PFSK-1 (cell line): ENCODE results near the gene LY6G5C.

ENCODE experiments used
- FOXP2 ChIP-seq: optimal IDR thresholded peaks from 2 replicates; pipeline ENCODE3; 2011; ENCODE audit warnings: borderline replicate concordance, control low read depth, inconsistent platforms; ENCODE audit not compliant: insufficient read depth; ENCODE audit errors: extremely low read length, extremely low read depth
- POLR2AphosphoS5 ChIP-seq: IDR thresholded peaks from 2 replicates; pipeline ENCODE4 v1.6.1; 2012; ENCODE audit warnings: low read depth, mild to moderate bottlenecking, control low read depth, low read length, moderate library complexity
- SIN3A ChIP-seq: IDR thresholded peaks from 2 replicates; pipeline ENCODE4 v1.6.1; 2012; ENCODE audit warnings: mild to moderate bottlenecking, low read length, moderate library complexity, borderline replicate concordance; ENCODE audit not compliant: insufficient read depth
- TAF1 ChIP-seq: IDR thresholded peaks from 2 replicates; pipeline ENCODE4 v1.6.1; 2012; ENCODE audit warnings: low read length, control low read depth, borderline replicate concordance; ENCODE audit not compliant: insufficient read depth
- TF ChIP-seq, protein P1 (sequence below), 2 experiments: IDR thresholded peaks; 2 replicates each; pipeline versions ENCODE4 v1.6.1 to v1.8.0; 2011 to 2012; ENCODE audit warnings: low read depth in 2 of 2, low read length in 2 of 2, control low read depth in 1 of 2, inconsistent platforms in 1 of 2, mild to moderate bottlenecking in 1 of 2, moderate library complexity in 1 of 2; ENCODE audit not compliant: insufficient read depth in 1 of 2

The LY6G5C gene

DNA sequence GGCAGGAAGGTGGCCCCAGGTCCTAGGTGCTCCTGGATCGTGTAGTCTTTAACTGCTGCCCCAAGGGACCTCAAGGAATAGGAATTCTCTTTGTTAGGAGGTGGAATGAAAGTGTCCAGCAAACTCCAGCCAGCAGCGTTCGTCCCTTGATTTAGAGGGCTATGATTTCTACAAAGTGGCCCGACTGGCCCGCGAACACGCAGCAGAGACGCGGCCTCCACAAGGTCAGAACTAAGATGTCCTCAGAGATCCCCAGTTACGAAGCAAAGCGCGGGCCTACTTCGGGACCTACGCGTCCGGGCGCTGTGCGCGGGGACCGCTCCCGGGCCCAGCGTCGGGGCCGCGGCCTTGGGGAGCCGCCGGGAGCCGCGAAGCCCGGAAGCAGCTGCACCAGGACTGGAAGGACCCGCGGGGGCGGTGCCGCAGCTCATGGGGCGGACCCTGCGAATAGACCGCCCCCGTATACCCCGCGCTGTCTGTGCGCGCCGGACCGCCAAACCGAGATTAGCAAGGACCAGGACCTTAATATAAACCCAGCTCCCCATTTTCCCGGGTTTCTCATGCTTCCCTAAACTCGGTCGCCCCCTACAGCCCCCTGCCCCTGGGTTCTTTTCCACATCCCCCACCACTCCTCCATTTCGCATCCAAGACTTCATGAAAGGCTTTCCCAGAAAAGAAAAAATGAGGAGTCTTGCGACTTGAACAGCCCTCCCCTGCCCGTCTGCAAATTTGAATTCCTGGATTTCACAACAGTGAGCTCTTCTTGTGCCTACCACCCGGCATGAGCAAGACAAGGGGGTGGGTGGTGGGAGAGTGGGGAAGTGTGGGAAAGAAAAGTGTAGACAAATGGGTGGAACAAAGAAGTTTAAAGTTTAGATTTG is 20.2 kb downstream of the LY6G5C start, which contains the start of gene C6orf47:
C6orf47 (minus strand) TSS at position 398 of the 881 bp plus-strand sequence. CDS start 831 bp downstream, outside the sequence.
- TF ChIP-seq SIN3A (peak; percentile 62; the same call in 1 of the 2 replicates), POLR2AphosphoS5 (peak; percentile 95), TAF1 (peak; percentile 88; the same call in 1 of the 2 replicates), FOXP2 (no peak)
- TF ChIP-seq, protein P1, sequence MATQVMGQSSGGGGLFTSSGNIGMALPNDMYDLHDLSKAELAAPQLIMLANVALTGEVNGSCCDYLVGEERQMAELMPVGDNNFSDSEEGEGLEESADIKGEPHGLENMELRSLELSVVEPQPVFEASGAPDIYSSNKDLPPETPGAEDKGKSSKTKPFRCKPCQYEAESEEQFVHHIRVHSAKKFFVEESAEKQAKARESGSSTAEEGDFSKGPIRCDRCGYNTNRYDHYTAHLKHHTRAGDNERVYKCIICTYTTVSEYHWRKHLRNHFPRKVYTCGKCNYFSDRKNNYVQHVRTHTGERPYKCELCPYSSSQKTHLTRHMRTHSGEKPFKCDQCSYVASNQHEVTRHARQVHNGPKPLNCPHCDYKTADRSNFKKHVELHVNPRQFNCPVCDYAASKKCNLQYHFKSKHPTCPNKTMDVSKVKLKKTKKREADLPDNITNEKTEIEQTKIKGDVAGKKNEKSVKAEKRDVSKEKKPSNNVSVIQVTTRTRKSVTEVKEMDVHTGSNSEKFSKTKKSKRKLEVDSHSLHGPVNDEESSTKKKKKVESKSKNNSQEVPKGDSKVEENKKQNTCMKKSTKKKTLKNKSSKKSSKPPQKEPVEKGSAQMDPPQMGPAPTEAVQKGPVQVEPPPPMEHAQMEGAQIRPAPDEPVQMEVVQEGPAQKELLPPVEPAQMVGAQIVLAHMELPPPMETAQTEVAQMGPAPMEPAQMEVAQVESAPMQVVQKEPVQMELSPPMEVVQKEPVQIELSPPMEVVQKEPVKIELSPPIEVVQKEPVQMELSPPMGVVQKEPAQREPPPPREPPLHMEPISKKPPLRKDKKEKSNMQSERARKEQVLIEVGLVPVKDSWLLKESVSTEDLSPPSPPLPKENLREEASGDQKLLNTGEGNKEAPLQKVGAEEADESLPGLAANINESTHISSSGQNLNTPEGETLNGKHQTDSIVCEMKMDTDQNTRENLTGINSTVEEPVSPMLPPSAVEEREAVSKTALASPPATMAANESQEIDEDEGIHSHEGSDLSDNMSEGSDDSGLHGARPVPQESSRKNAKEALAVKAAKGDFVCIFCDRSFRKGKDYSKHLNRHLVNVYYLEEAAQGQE (IDR thresholded peaks at IDR 0.05; ENCODE audit: insufficient read depth in 1 of 2, low read depth in 2 of 2, low read length in 2 of 2), result peak; percentile 45 to 50; a peak in 1 of 4 replicates

DNA sequence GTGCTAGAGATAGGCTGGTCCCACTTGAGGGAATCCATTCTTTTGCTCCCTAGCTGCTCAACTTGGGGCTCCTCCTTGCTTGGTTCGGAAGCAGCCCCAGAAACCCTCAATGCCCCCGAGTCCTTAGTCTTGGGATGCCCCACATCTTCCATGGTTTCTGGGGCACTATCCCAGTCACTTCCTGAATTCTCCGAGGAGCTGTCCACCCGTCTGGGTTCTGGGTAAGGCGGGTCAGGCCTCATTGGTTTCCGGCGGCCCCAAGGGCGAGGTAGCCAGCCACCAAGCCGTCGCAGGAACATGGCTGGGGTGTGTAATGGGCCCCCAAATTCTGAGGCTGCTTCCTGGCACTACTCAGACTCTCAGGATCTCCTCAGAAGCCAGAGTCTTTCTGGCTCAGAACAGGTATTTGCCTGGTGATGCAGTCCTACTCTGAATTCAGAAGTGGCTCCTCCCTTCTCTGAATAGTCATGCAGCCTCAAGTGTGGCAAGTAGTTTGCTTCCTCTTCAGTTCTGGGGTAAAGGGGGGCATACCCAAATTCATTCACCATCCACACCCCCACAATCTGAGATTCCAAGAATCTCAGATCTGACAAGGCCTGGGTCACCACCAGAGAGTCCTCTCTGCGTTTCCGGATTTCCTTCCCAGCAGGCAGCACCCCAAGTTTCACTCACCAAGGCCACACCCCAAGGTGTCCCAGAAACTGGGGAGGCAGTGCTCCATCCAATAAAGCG is 21.1 kb downstream of the LY6G5C start:
- TF ChIP-seq POLR2AphosphoS5, result no peak; the same call in 1 of the 2 replicates
- TF ChIP-seq SIN3A, result no peak
- TF ChIP-seq, protein P1 (IDR thresholded peaks at IDR 0.05; ENCODE audit: insufficient read depth in 1 of 2, low read depth in 2 of 2, low read length in 2 of 2), result peak; percentile 87 to 91

DNA sequence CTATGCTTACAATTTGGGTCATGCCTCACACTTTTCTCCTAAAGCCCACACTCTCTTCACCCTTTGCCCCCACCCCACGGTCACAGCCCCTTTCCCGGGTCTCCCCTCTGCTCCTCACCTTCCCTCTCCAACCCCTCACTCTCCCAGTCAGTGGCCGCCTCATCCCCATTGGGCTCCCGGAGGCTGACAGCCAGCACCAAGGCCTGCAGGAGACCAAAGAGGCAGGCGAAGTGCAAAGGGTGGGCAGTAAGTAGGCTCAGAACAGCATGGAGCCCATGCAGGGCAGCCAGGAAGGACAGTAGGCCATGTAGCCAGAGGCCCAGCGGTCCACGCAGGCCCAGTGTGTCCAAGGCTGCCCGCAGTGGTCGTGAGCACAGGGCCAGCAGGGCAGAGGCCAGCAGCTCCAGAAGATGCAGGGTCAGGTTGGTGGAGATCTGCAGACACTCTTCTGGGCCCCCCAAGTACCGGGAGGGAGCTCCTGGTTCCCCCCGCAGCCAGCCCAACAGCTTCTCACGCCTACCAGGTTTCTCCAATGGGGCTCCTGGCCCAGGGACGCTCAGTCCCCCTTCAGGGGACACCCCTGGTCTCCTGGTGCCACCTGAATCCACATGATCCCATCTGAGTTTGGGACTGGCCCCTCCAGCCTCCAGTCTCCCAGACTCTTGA is 21.8 kb downstream of the LY6G5C start:
- TF ChIP-seq FOXP2, result no peak
- TF ChIP-seq POLR2AphosphoS5, result no peak; the same call in 1 of the 2 replicates
- no peak for TF ChIP-seq TAF1
- TF ChIP-seq, protein P1 (IDR thresholded peaks at IDR 0.05; ENCODE audit: insufficient read depth in 1 of 2, low read depth in 2 of 2, low read length in 2 of 2), result no peak
- no peak for TF ChIP-seq SIN3A

DNA sequence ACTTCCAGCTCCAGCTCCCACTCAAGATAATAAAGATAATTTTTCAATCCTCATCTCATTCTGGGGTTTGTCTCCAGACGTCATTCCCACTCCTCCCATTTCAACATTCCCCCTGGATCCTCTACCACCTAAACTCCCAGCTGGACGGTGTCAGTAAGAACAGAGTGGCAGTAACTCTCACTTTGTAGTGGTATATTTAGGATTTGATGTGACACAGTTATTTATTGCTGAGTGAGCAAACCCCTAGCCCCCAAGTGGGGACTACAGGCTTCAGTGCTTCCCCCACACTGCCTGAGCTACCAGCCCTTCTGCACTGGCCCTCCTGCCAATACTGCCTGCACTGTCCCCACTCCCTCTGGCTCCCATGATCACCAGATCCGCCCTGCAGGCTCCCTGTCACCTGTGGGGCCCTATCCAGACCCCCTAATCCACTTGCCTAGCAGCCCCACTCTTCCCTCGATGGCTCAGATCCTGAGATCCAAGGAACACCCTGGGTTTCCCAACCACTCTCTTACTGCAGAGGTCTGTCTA is 22.6 kb downstream of the LY6G5C start:
- TF ChIP-seq SIN3A (no peak), TAF1 (no peak), FOXP2 (no peak), POLR2AphosphoS5 (no peak)
- TF ChIP-seq, protein P1 (IDR thresholded peaks at IDR 0.05; ENCODE audit: insufficient read depth in 1 of 2, low read depth in 2 of 2, low read length in 2 of 2), result no peak
